ENCODE results near the gene CDH4.
A peak's percentile ranks its signal among the peaks of the same experiment; 100 is the strongest.
"Not testable (repeated sequence)": the region's sequence is repeated elsewhere in the genome, so short reads cannot be mapped to it uniquely, and the experiment has no call there.

Gene CDH4

DNA sequence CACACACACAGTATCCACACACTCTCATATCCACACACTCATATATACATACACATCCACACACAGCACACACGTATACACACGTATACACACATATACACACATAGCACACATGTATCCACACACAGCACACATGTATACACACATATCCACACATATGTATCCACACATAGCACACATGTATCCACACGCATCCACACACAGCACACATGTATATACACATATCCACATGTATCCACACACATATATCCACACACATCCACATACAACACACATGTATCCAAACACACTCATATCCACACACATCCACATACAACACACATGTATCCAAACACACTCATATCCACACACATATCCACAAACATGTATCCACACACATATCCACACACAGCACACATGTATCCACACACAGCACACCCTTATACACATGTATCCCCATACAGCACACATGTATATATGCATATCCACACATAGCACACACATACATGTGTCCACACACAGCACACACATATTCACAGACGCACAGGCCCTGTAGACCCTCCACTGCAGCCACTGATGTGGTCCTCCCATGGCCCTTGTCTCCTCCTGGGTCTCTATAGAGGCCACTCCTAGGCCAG is 172.1 kb downstream of the CDH4 start:
- DNase-seq, result no peak

DNA sequence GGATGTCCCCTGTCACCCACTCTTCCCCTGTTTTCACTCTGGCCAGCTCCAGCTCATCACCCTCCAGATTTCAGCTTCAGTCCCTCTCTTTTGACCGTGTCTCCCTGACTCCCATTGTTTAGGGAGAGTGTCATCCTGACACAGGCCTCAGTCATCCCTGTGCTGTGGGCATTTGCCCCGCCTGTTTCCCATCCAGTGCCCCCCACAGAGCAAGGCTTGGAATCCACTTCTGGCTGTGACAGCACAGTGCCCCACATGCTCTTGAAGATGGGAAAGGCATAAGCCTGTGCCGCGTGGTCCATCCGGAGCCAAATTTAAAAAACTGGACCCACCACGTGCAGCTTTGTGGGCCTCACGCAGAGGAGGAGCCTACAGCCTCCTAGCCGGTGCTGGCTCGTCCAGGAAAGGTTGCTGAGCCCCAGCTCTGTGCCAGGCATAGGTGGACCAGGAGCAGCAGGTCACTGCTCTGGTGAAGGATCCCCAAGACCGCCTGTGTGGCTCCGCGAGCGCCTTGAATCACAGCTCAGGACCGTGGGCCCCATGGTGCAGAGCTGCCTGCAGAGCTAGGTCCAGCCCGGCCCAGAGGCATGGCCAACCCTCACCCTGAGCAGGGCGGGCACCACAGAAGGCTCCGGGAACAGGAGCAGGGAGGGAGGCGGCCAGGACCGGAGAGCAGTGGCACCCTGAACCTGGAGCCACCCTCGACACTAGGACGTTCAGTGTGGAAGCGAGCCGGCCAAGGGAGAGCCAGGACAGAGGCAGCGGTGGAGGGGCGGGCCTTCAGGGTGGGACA is 172.8 kb downstream of the CDH4 start:
- DNase-seq, result no peak

DNA sequence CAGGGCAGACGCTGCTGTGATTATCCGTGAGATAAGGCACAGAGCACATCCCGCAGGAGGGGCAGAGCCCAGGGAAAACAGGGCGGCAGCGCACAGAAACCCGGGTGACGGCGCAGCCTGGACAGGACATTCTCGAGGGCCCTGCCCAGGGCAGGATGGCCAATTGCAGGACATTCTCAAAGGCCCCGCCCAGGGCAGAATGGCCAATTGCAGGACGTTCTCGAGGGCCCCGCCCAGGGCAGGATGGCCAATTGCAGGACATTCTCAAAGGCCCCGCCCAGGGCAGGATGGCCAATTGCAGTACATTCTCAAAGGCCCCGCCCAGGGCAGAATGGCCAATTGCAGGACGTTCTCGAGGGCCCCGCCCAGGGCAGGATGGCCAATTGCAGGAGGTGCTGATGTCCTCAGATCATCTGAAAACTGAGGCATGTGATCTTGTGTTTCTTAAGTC is 173.5 kb downstream of the CDH4 start:
- DNase-seq, result not testable (repeated sequence)

DNA sequence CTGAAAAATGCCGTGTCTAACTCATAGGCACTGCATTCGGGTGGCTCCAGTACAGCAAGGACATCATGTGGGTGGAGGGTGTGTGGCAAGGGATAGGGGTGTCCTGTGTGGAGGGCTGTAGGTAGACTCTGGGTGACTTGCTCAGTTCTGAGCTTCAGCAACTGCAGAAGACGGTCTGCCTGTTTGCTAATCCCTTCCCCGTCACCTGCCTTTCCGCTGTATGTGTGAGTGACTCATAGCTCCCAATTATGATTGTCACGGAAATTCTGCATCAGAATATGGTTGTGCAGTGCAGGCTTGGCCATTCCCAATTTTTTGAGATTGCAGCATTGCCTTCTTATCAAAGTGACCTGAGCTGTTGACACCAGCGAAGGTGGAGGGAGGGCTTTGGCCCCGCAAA is 174.3 kb downstream of the CDH4 start:
- DNase-seq, result no peak

DNA sequence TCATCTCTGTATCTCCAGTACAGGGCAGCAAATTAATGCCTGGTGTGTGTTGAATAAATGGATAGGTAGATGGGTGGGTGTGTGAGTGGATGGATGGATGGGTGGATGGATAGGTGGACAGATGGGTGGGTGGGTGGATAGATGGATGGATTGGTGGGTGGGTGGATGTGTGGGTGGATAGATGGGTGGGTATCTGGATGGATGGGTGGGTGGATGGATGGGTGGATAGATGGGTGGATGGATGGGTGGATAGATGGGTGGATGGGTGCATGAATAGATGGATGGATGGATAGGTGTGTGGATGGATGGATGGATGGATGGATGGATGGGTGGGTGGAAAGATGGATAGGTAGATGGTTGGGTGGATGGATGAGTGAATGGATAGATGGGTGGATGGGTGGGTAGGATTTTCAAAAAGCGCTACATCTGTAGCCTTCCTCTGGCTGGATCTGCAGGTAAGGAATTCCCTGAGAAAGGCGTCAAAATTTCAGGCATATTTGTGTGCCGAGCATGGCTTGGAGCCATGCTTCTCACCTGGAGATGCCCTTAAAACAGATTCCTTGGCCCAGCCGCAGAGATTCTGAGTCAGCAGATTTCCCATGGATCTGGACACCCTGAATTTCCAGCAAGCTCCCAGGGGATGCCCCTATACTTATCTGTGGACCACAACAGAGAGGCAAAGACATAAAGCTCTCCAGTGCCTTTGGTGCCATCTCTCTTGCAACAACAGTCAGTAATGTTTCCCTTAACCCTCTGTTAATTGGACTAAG is 177.6 kb downstream of the CDH4 start:
- DNase-seq, result no peak

DNA sequence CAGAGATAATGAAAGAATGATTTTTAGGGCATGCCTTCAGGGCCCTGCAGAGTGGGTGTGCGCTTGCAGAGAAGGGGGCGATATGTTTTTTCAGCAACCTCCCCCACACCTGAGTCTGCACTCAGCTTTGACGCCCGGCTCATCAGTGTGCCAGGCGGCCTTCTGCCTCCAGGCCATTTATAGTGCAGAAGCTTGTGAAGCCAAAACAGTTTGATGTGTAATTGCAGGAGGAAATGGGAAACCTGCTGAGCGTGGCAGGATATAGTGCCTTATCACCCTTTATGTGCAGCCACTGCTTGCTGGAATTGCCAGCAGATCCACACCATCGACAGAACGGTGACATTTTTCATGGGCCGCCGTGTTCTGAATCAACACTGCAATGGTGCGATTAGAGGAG is 178.2 kb downstream of the CDH4 start:
- DNase-seq, result no peak

DNA sequence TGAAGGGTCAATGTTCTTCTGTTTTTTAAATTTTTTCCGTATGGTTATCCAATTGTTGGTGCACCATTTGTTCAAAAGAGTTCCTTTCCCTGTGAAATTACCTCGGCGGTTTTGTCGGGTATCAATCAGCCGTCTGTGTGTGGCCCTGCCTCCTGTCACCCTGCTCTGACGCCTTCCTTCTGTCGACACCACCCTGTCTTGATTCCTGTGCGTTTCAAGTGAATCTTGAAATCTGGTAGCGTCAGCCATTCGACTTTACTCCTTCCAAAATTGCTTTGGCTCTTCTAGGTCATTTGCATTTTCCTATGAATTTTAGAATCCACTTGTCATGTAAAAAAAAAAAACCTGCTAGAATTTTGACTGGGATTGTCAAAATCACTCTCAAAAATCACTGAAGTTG is 181.1 kb downstream of the CDH4 start:
- no peak for DNase-seq

DNA sequence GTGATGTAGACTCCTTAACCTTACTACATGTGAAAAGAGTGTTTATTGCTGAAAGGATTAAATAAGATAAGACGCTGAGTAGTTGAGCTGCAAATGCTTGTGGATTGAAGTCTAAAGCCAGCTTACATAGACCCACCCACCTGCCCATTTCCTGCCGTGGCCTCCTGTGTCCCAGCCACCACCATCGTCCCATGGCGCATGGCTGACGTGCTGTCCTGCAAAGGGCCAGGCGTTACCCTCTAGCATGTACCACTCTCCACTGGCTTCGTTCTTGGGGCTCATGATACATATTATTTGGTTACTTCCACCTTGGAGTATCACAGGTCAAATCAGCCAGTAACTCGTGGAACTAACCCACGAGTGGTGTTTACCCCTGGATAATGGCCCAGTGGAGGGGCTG is 181.8 kb downstream of the CDH4 start:
- DNase-seq, result no peak

DNA sequence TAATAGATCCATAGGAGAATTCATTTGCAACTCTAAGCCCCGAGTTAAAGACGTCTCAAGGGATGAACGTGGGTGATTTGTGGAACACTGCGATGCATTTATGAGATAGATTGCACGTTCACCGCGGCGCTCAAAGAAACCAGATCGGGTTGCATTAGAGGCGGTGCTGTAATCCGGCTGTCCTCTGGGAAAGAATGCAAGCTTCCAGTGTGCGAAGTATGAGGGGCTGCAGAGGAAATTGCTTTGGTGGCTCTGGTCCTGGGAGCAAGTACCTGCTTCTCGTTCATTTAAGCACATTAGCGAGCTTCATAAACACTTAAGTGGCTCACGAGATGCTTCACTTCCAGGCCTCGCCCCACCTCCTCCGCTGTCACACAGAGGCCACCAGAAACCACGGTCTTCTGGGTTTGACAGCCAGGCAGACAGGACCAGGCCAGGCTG is 182.3 kb downstream of the CDH4 start:
- DNase-seq, result peak; percentile 50

DNA sequence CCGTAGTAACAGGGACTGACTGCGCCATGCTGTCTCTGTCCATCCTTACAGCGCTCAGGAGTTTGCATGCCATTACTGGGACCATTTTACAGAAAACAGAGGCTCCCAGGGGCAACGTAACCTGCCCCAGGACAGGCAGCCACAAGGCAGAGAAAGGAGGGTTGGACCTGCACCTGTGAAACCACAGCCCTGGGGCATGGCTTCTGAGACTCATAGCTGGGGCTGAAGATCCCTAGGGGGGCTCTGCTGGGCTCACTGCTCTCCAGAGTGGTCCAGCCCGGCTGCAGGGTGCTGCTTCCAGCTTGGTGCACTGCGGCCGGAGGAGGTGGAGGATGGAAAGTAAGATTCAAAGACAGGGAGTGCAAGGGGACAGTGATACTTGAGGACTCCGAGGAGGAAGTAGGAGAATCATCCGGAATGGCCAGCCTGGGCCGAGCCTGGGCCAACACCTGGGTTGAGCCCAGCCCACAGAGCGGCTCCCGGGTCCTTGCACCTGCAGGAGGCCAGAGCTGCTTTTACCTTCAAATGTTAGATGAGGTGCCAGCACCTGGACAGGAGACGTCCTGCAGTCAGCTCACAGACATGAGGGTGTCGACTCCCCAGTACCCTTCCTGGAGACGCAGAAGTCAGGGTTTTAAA is 183.2 kb downstream of the CDH4 start:
- DNase-seq, result no peak

DNA sequence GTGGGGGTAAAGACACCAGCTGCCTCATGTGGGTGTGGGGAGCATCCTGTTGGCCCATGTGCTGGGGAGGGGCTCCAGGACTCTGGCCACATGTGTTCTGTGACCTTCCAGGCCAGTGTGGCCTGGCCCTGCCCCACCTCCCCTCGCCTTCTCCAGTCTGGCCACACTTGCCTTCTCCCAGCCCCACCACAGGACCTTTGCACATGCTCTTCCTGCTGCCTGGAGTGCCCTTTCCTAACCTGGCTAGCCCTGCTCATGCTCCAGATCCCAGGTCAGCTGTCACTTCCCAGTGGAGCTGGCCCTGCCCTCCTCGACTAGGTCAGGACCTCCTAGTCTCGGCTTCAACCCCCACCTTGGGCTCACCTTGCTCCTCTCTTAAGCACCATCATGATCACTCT is 183.8 kb downstream of the CDH4 start:
- no peak for DNase-seq

DNA sequence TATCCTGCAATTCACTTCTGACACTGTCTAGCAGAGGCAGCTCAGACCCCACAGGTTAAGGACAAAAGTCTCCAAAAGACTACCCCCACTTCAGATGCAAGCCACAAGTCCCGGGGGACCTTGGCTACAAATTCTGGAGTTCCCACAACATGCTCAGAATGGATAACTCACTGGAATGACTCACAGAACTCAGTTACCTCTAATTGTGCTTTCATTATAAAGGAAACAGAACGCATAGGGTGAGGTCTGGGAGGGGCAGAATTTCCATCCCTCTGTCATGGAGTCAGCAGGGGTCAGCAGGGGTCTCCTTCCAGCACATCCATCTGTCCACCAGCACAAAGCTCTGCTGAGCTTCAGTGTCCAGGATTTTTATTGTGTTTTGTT is 184.2 kb downstream of the CDH4 start:
- peak; percentile 95 for DNase-seq

DNA sequence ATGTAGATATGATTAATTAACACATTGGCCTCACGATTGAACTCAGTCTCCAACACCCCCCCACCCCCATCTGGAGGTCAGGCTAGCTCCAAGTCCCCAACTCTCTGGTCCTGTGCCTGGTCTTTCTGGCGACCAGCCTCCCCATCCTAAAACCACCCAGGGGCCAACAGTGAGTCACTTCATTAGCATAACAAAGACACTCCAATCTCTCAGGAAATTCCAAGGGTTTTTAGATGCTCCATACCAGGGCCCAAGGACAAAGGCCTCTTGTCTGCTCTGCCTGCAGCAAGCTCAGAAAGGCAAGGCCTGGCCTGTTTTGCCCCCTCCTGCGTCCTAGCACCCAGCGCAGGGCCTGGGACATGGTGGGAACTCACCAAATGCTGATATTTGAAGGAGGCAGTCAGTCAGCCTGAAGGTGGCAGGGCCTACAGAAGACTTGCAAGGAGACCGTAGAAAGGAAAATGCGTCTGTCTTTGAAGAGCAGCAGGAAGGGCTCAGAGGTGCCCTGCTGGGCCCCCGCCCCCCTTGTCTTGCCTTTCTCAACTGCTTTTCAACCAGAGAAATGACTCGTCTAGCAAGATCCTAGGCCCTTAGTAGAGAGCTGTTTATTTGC is 184.7 kb downstream of the CDH4 start:
- peak; percentile 90 for DNase-seq

DNA sequence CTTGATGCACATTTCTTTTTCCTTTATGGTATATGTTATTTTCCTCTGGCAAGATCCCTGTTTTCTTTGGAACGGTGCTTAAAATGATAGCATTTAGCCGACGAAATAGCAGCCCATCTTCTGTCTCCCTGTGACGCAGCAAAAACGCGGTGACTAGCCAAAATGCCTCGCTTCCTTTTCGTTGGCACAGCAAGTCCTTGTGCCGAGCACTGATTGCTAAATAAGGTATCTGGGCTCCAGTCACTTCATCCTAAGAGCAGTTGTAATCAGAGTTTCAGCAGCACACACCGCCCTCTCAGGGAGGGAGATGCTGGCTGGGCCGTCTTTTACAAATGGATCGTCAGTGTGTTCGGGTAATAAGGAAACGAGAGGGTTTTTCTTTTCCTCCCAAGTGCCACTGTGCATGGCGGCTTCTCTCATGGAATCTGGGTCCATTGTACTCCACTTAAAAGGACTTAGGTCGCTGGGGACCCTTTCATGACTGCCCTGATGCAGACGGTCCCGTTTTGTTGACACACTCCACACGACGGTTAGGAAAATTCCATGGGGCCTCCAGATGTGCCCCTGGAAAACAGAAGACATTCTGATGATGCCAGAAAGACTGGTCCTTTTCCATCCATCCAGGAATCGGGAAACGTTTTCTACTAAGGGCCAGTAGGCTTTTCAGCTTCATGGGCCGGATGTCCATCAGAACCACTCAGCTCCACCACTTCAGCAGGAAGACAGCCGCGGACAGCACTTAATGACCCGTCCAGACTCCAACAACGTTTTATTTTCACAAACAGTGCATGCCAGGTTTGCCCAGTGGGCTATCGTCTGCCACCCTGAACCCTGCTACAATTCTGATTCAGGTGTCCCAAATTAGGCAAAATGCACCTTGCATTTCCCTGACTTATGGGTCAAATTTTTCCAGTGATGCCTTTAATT is 185.5 kb downstream of the CDH4 start:
- DNase-seq, result peak; percentile 87

DNA sequence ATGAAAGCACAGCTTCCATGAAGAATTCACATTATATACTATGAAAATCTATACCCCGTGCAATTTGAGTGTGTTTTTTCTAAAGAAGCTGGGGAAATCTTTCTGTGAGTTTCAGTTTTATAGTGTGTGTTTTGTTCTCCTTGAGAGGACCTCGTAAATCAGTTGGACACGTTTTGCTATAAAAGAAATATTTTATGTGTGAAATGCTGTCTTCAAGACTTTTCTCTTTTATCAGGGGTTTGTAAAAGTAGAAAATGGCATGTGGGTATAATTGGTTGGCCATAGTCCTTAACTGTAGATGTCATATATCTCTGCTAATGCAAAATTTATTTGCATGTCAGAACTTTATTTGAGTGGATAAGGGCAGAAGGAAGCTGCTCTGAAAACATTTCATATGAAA is 186.2 kb downstream of the CDH4 start:
- no peak for DNase-seq

DNA sequence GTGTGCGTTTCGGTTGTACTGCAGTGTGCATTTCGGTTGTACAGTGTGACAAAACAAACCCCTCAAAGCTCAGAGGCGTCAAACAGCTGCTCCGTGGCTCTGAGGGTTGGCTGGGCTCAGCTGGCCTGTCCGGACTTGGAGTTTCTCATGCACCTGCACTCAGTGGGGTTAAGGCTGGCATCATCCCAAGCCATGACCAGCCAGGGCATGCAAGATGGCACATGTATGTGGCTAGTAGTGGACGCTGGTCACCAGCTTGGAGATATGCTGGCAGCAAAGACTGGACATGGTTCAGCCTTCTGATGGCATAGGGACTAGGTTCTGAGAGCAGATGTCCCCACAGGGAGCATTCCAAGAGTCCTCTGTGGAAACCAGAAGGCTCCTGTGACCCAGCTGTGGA is 187.2 kb downstream of the CDH4 start:
- DNase-seq, result no peak

DNA sequence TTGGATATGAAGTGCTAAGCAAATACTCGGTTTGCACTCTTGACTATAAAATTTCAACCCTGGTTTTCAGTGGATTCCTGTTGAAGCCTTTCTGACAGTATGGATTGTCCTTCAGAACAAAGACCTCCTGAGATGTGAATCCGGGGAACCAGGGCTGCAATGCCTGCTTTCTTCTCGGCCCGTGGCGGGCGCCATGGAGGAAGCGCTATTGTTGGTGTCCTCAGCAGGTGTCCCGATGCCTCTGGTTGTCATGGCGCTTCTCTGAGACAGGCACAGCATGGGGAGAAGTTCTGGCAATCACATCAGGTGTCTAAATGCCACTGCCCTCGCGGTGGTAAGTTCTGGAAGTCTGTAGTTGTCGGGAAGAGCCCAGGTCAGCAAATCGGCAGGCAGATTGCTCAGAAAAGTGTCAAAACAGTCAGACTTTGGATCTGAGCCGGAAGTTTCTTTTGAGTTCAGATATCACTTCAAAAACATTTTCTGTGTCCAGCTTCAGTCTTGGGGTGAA is 188.5 kb downstream of the CDH4 start:
- DNase-seq, result no peak

DNA sequence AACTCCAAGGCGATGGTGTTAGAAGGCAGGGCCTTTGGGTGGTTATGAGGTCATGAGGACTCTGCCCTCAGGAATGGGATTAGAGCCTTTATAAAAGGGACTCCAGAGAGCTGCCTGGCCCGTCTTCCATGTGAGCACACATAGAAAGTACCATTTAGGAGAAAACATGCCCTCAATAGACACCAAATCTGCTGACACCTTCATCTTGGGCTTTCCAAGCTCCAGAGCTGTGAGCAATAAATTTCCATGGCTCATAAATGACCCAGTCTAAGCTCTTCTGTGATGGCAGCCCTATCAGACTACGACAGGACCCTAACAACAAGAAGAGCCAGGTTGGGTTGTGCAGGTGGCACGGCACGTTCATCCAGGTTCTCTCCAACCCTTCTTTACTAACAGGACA is 189.5 kb downstream of the CDH4 start:
- DNase-seq, result no peak

DNA sequence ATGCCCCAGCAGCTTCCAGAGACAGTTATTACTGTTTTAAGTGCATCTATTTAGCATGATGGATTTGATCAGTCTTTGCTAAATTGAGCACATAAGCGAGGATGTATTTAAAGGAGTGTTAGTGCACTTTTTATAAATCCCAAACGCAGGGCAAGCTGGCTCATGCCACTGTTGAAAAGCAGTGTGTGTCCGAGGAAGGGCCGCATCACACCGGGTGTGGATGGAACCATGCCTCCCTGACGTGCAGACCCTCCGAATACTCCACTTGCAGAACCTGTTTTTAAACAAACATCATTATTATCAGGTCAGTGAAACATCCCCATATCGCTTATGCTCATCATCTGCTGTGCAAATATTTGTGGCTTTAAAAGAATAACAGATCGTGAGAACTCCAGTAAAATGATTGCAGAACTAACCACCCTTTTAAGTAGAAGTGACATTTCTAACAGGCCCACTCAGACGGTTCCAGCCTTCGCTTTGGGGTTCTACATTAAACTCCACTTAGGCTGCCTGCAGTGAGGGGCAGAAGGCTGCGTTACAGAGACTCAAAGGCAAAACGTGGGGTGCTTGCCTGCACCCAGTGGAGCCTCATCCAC is 190.1 kb downstream of the CDH4 start:
- peak; percentile 41 for DNase-seq

DNA sequence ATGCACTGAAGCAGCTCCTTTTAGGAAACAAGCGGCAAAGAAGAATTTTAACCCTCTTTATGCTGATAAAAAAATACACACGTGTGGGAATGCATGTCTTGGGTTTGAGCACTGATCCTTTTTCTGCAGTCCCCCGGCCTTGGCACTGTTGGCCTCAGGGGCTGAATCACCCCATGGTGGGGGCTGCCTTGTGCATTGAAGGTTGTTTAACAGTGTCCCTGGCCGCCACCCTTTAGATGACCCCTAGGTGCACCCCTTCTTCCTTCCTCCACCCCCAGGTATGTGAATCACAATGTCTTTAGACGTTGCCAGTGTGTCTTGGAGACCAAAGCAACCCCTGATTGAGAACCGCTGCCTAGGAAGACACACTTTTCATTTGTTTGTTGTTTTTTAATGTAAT is 190.7 kb downstream of the CDH4 start:
- no peak for DNase-seq

DNA sequence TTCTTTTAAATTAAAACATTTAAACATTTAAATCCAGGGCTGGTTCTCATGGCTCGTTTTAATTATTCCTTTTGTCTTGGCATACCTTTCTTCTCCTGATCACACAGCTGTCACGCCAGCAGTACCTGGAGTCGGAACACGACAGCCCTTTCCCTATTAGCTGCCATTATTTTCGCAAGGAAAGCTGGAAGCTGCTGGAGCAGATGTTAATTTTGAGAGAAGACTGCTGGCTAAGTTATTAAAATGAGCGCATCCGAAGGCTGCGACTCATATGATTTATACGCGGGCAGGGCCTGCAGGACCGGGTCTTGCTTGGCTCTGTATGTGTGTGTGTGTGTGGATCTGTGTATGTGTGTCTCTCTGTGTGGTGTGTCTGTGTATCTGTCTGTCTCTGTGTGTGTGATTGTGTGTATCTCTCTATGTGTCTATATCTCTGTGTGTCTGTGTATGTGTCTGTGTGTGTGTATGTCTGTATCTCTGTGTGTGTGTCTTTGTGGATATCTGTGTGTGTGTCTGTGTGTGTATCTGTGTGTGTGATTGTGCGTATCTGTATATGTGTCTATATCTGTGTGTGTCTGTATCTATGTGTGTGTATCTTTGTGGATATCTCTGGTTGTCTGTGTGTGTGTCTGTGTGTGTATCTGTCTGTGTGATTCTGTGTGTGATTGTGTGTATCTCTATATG is 191.5 kb downstream of the CDH4 start:
- peak; percentile 46 for DNase-seq

Data from fibroblast of skin of right quadriceps (primary cell).